ENCODE results near the gene ATXN7L2. TPM values are rescaled to one million over a fixed set of nuclear protein-coding genes. Genes with fewer than 3 reads are reported as not detected.

Gene ATXN7L2
- total and polyA plus RNA-seq, 4 donors, result 0.61 to 1.7 (median 1.3) TPM

GRCh38 chr1:109538827-109539555 is 55.3 kb downstream of the ATXN7L2 start:
- Histone ChIP-seq H3K4me1 (ENCODE audit: control insufficient read depth in 4 of 4, insufficient read depth in 4 of 4, low read length in 3 of 4) (no peaks in the 10 kb centered on the region), H3K36me3 (ENCODE audit: control insufficient read depth in 4 of 4, insufficient read depth in 3 of 4, low read depth in 1 of 4, low read length in 3 of 4) (no peaks in the 10 kb centered on the region), H3K9ac (ENCODE audit: low read depth in 1 of 2, low read length in 2 of 2) (no peak overlapping the region), H3K4me3 (ENCODE audit: low read depth in 1 of 3, low read length in 3 of 3) (no peak overlapping the region), H3K27me3 (ENCODE audit: control insufficient read depth in 4 of 4, insufficient read depth in 4 of 4, low read length in 3 of 4) (no peaks in the 10 kb centered on the region), H3K27ac (ENCODE audit: low read depth in 1 of 2, low read length in 2 of 2) (no peak overlapping the region), H3K9me3 (ENCODE audit: control insufficient read depth in 4 of 4, low read length in 3 of 4) (no peaks in the 10 kb centered on the region)
- DNase-seq (ENCODE audit: low spot score), result no peak
- 94% methylated on average over 9 of the region's 9 CpGs for WGBS
- no peak for TF ChIP-seq TAF1 (conservative IDR thresholded peaks at IDR 0.05)
- no peak for TF ChIP-seq GABPA (IDR thresholded peaks at IDR 0.05 in 1 of 2, conservative IDR thresholded peaks at IDR 0.05 in 1 of 2)
- TF ChIP-seq SP1 (IDR thresholded peaks at IDR 0.05), result no peak
- TF ChIP-seq HNF4G (IDR thresholded peaks at IDR 0.05), result no peak
- no peak for TF ChIP-seq NR2F2 (IDR thresholded peaks at IDR 0.05)
- no peak for TF ChIP-seq JUND (IDR thresholded peaks at IDR 0.05)

GRCh38 chr1:109539676-109540075 is 56.0 kb downstream of the ATXN7L2 start, which contains the start of gene GPR61:
GPR61 (plus strand) TSS chr1:109539872; CDS start chr1:109543023, 3,151 bp downstream.
- DNase-seq (ENCODE audit: low spot score), result no peak
- Histone ChIP-seq H3K4me3 (ENCODE audit: low read depth in 1 of 3, low read length in 3 of 3) (no peak within 1 kb of the TSS), H3K27ac (ENCODE audit: low read depth in 1 of 2, low read length in 2 of 2) (no peak within 1 kb of the TSS), H3K36me3 (ENCODE audit: control insufficient read depth in 4 of 4, insufficient read depth in 3 of 4, low read depth in 1 of 4, low read length in 3 of 4) (no peaks in the 10 kb centered on the region), H3K9ac (ENCODE audit: low read depth in 1 of 2, low read length in 2 of 2) (no peak within 1 kb of the TSS), H3K27me3 (ENCODE audit: control insufficient read depth in 4 of 4, insufficient read depth in 4 of 4, low read length in 3 of 4) (no peaks in the 10 kb centered on the region), H3K9me3 (ENCODE audit: control insufficient read depth in 4 of 4, low read length in 3 of 4) (no peaks in the 10 kb centered on the region), H3K4me1 (ENCODE audit: control insufficient read depth in 4 of 4, insufficient read depth in 4 of 4, low read length in 3 of 4) (peaks cover 0 to 6% (median 4%) of the 10 kb centered on the region in 4 donors)
- WGBS, result 75% methylated on average over 7 of the region's 7 CpGs
- TF ChIP-seq REST (IDR thresholded peaks at IDR 0.05), result no peak
- TF ChIP-seq GABPA (IDR thresholded peaks at IDR 0.05 in 1 of 2, conservative IDR thresholded peaks at IDR 0.05 in 1 of 2), result no peak
- no peak for TF ChIP-seq FOXA2 (IDR thresholded peaks at IDR 0.05)
- no peak for TF ChIP-seq CTCF (IDR thresholded peaks at IDR 0.05; ENCODE audit: low read depth, low read length, missing input control)
- TF ChIP-seq RAD21 (IDR thresholded peaks at IDR 0.05), result no peak
- no peak for TF ChIP-seq SP1 (IDR thresholded peaks at IDR 0.05)
- no peak for TF ChIP-seq HNF4G (IDR thresholded peaks at IDR 0.05)
- no peak for TF ChIP-seq ZBTB33 (IDR thresholded peaks at IDR 0.05)
- TF ChIP-seq RXRA (IDR thresholded peaks at IDR 0.05), result no peak
- TF ChIP-seq YY1 (IDR thresholded peaks at IDR 0.05), result no peak
- no peak for TF ChIP-seq FOXA1 (IDR thresholded peaks at IDR 0.05)
- no peak for TF ChIP-seq TAF1 (conservative IDR thresholded peaks at IDR 0.05)
- TF ChIP-seq EGR1 (IDR thresholded peaks at IDR 0.05; ENCODE audit: low read depth in 2 of 2), result no peak
- no peak for TF ChIP-seq JUND (IDR thresholded peaks at IDR 0.05)
- TF ChIP-seq ATF3 (IDR thresholded peaks at IDR 0.05), result no peak
- TF ChIP-seq MAX (IDR thresholded peaks at IDR 0.05), result no peak
- no peak for TF ChIP-seq HNF4A (conservative IDR thresholded peaks at IDR 0.05)
- no peak for TF ChIP-seq NR2F2 (IDR thresholded peaks at IDR 0.05)

All from liver (tissue), 9 donors.